AG04449 (cell line): Measurements from ENCODE around the gene ZNF668.
A peak's percentile ranks its signal among the peaks of the same experiment; 100 is the strongest.

ENCODE experiments used
- CTCF ChIA-PET: fragments of 350-600 bp; formaldehyde crosslinking; extraction: SDS; loops from one replicate; lab custom pipeline; 2021; ENCODE audit warnings: antibody characterized with exemption; lab: Yijun Ruan, JAX
- POLR2A ChIA-PET: fragments of 400-600, 350-600 bp; formaldehyde crosslinking; extraction: SDS; loops from one replicate; lab custom pipeline; 2020; ENCODE audit warnings: antibody characterized with exemption, inconsistent platforms; lab: Yijun Ruan, JAX
- DNase-seq: peaks from one replicate; pipeline ENCODE4 v3.0.0-alpha.2; 2010; ENCODE audit warnings: low read depth, low spot score
- H3K4me3 ChIP-seq: 2 replicates; pipeline ENCODE4 v1.5.1; 2011; ENCODE audit warnings: low read depth, mild to moderate bottlenecking, control low read depth, low read length
- TF ChIP-seq, protein P1 (sequence below): IDR thresholded peaks from one replicate; pipeline ENCODE4 v1.5.1; 2011; ENCODE audit warnings: mild to moderate bottlenecking, moderate library complexity, low read length, control low read depth, inconsistent platforms; ENCODE audit not compliant: insufficient read depth; ENCODE audit errors: missing control alignments

ZNF668 gene

DNA sequence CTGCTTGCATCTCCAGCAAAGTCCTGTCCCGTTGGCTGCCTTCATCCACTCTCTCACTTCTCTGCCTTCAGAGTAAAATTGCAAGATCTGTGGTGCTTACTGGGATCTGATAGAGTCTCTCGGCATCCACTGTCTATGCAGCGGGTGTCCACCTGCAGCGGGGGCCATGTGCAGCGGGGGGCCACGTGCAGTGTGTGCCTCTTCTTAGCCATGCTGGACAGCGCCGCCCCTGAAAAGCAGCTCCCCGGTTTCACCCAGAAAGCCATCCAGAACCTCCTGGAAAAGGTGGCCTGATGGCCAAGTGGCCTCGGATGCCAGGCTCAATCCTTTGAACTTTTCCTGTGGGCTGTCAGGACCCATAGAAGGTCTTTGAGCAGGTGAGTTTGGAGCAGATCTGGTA is 31.2 kb downstream of the ZNF668 start:
- H3K4me3 ChIP-seq: no peak overlapping the region
- DNase-seq: no peak
- ChIA-PET CTCF (interaction anchor here (1.4 to 2.9 kb wide), 2 partner anchors 8 to 58 kb away, joined by 5 to 13 read pairs; partner anchors contain the start of gene HSD3B7), POLR2A (interaction anchor here (0.8 to 1.4 kb wide), 2 partner anchors 8 to 22 kb away, joined by 3 read pairs; no protein-coding TSS in a partner anchor)
- TF ChIP-seq, protein P1, sequence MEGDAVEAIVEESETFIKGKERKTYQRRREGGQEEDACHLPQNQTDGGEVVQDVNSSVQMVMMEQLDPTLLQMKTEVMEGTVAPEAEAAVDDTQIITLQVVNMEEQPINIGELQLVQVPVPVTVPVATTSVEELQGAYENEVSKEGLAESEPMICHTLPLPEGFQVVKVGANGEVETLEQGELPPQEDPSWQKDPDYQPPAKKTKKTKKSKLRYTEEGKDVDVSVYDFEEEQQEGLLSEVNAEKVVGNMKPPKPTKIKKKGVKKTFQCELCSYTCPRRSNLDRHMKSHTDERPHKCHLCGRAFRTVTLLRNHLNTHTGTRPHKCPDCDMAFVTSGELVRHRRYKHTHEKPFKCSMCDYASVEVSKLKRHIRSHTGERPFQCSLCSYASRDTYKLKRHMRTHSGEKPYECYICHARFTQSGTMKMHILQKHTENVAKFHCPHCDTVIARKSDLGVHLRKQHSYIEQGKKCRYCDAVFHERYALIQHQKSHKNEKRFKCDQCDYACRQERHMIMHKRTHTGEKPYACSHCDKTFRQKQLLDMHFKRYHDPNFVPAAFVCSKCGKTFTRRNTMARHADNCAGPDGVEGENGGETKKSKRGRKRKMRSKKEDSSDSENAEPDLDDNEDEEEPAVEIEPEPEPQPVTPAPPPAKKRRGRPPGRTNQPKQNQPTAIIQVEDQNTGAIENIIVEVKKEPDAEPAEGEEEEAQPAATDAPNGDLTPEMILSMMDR: no peak

DNA sequence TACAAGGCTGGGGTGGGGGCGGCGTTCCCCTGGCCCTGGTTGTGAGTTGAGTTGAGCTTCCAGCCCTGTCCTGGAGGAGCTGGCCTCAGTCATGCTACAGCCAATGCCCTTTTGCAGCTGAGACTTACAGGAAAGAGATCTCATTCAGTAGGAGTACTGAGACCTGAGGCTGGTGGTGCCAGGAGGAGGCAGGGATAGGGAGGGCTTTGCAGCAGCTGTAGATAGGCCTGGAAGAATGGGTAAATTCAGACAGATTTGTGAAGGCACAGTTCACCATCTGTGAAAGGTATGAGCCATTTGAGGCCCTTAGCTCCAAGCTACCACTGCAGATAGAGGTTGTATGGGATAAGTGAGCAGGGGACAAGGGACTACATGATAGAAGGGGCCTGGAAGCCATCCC is 35.0 kb downstream of the ZNF668 start:
- CTCF ChIA-PET: no interaction called here
- DNase-seq: no peak
- H3K4me3 ChIP-seq: no peak overlapping the region
- TF ChIP-seq, protein P1: no peak
- POLR2A ChIA-PET: no interaction called here

DNA sequence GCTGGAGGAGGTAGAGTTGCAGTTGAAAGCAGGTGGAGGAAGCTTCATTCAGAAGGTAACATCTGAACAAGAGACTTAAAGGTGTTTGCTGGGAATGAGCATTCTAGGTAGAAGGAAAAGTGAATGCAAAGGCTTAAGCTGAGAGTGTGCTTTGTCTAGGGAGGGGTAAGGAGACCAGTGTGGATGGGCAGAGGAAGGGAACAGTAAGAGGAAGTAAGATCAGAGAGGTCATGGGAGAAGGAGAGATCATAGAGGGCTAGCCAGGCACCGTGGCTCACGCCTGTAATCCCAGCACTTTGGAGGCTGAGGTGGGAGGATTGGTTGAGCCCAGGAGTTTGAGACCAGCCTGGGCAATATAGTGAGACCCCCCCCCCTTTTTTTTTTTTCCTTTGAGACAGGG is 37.3 kb downstream of the ZNF668 start:
- no peak for DNase-seq
- CTCF ChIA-PET: interaction anchor here (2.1 to 2.5 kb wide), 3 partner anchors 10 to 106 kb away, joined by 6 to 12 read pairs (median 8); partner anchors contain the start of gene HSD3B7
- POLR2A ChIA-PET: interaction anchor here (0.8 kb wide), 1 partner anchor 79 kb away, joined by 3 read pairs; the partner anchor contains the start of gene SETD1A

DNA sequence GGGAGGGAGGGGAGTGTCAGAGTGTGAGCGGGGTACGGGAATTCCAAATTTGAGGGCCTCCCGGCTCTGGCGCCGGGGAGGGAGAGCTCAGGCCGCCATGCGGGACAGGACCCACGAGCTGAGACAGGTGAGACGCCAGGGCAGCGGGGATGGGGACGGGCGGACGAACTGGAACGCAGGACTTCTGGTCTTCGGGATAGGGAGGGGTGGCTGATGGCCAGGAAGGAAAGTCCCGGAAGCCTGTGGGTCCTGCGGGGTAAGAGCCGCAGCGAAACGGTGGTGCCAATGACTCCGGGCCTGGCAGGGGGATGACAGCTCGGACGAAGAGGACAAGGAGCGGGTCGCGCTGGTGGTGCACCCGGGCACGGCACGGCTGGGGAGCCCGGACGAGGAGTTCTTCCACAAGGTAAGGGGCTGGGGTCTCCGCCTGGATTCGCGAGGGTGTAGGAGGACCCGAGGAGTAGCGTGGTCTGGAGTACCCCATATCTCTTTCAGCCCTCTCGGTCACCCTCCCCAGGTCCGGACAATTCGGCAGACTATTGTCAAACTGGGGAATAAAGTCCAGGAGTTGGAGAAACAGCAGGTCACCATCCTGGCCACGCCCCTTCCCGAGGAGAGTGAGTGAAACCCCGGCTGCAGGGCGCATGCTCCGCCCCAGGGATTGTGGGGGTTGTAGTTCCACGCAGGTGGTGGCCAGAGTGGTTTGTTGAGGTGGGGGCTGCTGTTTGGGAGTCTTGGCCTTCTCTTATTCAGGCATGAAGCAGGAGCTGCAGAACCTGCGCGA is 40.1 kb downstream of the ZNF668 start:
- POLR2A ChIA-PET: interaction anchor here (0.8 to 1.5 kb wide), 6 partner anchors 9 to 151 kb away, joined by 3 to 10 read pairs (median 4); partner anchors contain the start of gene ZNF668
- CTCF ChIA-PET: interaction anchor here (0.9 to 2.5 kb wide), 5 partner anchors 8 to 109 kb away, joined by 3 to 12 read pairs (median 4); no protein-coding TSS in a partner anchor
- TF ChIP-seq, protein P1: no peak
- DNase-seq: peak; percentile 7
- peak overlapping the region; percentile 99 for H3K4me3 ChIP-seq

More for the DNA sequence above, 37.3 kb downstream of the ZNF668 start:
- TF ChIP-seq, protein P1: no peak
- no peak overlapping the region for H3K4me3 ChIP-seq

DNA sequence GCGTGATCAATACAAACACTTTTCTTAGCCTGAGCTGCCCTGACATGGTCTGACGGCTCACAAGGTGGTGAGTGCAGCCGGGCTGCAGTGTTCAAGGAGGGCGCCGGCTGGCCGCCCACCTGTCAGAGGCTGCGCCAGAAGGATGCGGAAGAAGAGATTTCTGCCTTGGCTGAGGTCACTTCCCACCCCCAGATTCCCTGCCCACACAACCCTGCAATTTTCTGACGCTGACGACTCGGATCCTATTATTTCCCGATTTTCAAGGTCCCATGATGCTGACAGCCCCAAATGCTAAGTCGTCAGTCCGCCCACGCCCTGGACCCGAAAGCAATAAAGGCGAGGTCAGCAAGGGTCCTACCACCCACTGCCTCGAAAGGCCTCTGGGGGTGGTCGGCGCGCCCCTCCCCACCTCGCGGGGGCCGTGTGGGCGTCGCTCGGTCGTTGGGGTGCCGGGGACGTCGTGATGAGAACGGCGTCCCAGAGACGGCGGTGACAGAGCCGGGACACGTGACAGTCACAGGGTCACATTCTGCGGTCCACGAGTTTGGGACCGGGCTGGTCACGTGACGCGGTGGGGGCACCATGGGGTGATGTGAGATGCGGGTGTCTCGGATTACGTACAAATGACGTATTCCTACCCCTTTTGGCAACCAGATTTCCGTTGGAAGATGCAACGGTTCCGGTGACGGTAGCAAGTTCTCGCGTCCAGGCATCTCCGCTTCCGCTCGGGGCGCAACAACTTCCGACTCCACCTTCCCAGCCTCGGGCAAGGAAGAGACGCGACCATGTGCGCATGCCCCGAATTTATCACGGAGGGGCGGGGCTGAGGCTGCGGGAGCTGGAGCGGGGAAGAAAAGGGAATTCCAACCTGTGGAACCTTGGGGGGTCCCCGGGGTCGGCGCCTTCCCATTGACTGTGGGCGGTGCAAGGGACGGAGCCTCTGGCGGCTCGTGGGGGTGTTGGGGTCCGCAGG is 41.0 kb downstream of the ZNF668 start, which contains the start of gene STX4:
Gene STX4, plus strand, starts transcription at position 823 of the 973 bp plus-strand sequence. CDS start 248 bp downstream, outside the sequence.
- H3K4me3 ChIP-seq: peak within 1 kb of the TSS; percentile 99
- peak; percentile 77 for DNase-seq
- TF ChIP-seq, protein P1: no peak
- CTCF ChIA-PET: interaction anchor here (1.1 kb wide), 1 partner anchor 49 kb away, joined by 5 read pairs; no protein-coding TSS in a partner anchor
- POLR2A ChIA-PET: interaction anchor here (0.8 to 1.3 kb wide), 5 partner anchors 9 to 151 kb away, joined by 3 to 10 read pairs (median 4); partner anchors contain the start of gene ZNF668
